GM19351 (cell line): ENCODE results near the gene PCDHGA5.
"Not testable (repeated sequence)": the region's sequence is repeated elsewhere in the genome, so short reads cannot be mapped to it uniquely, and the experiment has no call there.

Experiments
- ATAC-seq: cut with Tn5 transposase; IDR thresholded peaks from one replicate; pipeline ENCODE4 v1.9.1; 2021; ENCODE audit warnings: mild to moderate bottlenecking, moderate library complexity; ENCODE audit not compliant: unreplicated experiment

PCDHGA5 gene

GRCh38 chr5:141383345-141383744 is 19.4 kb downstream of the PCDHGA5 start:
- no peak for ATAC-seq

GRCh38 chr5:141384471-141385267 is 20.7 kb downstream of the PCDHGA5 start:
- no peak for ATAC-seq

- peak; percentile 44 for ATAC-seq
These were observed 23.8 kb downstream of the PCDHGA5 start, which contains the start of gene PCDHGB4 for GRCh38 chr5:141387557-141388311. Gene PCDHGB4, plus strand, starts transcription at chr5:141387698. Its CDS starts 187 bp downstream, at chr5:141387885.

GRCh38 chr5:141388661-141389060 is 24.7 kb downstream of the PCDHGA5 start:
- no peak for ATAC-seq

- ATAC-seq: no peak
These were observed 25.4 kb downstream of the PCDHGA5 start for GRCh38 chr5:141389153-141390042.

GRCh38 chr5:141392429-141393198 is 28.7 kb downstream of the PCDHGA5 start, which contains the start of gene PCDHGA8:
Gene PCDHGA8, plus strand, starts transcription at chr5:141392633. Its CDS starts 181 bp downstream, at chr5:141392814.
- ATAC-seq: no peak

GRCh38 chr5:141393267-141393666 is 29.3 kb downstream of the PCDHGA5 start:
- ATAC-seq: no peak

- not testable (repeated sequence) for ATAC-seq
These were observed 30.6 kb downstream of the PCDHGA5 start for GRCh38 chr5:141394401-141395187.

- peak; percentile 98 for ATAC-seq
These were observed 34.0 kb downstream of the PCDHGA5 start, which contains the start of gene PCDHGB5 for GRCh38 chr5:141397756-141398551. Gene PCDHGB5, plus strand, starts transcription at chr5:141397947. Its CDS starts 181 bp downstream, at chr5:141398128.

- no peak for ATAC-seq
These were observed 34.6 kb downstream of the PCDHGA5 start for GRCh38 chr5:141398608-141399007.

- no peak for ATAC-seq
These were observed 35.7 kb downstream of the PCDHGA5 start for GRCh38 chr5:141399555-141400258.

- ATAC-seq: no peak
These were observed 38.7 kb downstream of the PCDHGA5 start, which contains the start of gene PCDHGA9 for GRCh38 chr5:141402553-141403243. Gene PCDHGA9, plus strand, starts transcription at chr5:141402778. Its CDS starts 175 bp downstream, at chr5:141402953.

GRCh38 chr5:141403387-141403786 is 39.4 kb downstream of the PCDHGA5 start:
- no peak for ATAC-seq

GRCh38 chr5:141407790-141408505 is 44.0 kb downstream of the PCDHGA5 start, which contains the start of gene PCDHGB6:
Gene PCDHGB6, plus strand, starts transcription at chr5:141408021. Its CDS starts 182 bp downstream, at chr5:141408203.
- ATAC-seq: peak; percentile 86

GRCh38 chr5:141409598-141410306 is 45.8 kb downstream of the PCDHGA5 start:
- no peak for ATAC-seq

- no peak for ATAC-seq
These were observed 47.6 kb downstream of the PCDHGA5 start for GRCh38 chr5:141411575-141411974.
